Testis (tissue), 2 donors: ENCODE measurements around the gene PGRMC1.

Source experiments
- CTCF ChIP-seq, 3 experiments: fragments of 450-650 bp in 2 of 3; fragments of 200-600 bp in 1 of 3; sonication (generic) in 1 of 3; IDR thresholded peaks; one replicate each; pipeline ENCODE4 v1.5.1; 2016 to 2019; ENCODE audit warnings: antibody characterized with exemption in 3 of 3, mild to moderate bottlenecking in 2 of 3, moderate library complexity in 1 of 3
- POLR2A ChIP-seq: fragments of 450-650 bp; IDR thresholded peaks from one replicate; pipeline ENCODE4 v1.6.1; 2017; ENCODE audit warnings: antibody characterized with exemption, mild to moderate bottlenecking, moderate library complexity

DNA sequence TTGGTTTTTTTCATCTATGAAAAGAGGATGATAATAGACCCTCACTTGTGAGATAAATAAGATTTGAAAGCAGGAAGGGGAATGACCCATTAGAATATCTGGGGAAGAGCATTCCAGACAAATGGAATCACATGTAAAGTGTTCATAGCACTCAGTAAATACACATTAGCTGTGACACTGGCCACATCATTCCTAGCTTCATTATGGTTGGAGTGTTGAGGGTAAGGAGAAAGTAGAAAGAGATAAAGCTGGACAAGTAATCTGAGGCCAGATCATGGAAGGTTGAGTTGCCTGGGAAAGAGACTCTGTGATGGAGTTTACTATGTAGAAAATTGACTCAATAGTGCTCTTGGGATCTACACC is 6.9 kb upstream of the PGRMC1 start:
- TF ChIP-seq CTCF (IDR thresholded peaks at IDR 0.05) (no peak), POLR2A (no peak)
